Measurements from ENCODE around the gene XKR7. TPM values are rescaled to one million over a fixed set of nuclear protein-coding genes. Genes with fewer than 3 reads are reported as not detected.

Gene XKR7
- polyA plus RNA-seq, 1 donor: 0.35 TPM

- DNase-seq: no peak
Measured at GRCh38 chr20:32045999-32046398, 78.0 kb downstream of the XKR7 start.

- no peak for DNase-seq
Measured at GRCh38 chr20:32050324-32050841, 82.4 kb downstream of the XKR7 start.

GRCh38 chr20:32050851-32051556 lies 83.1 kb downstream of the XKR7 start:
- DNase-seq: no peak

GRCh38 chr20:32051720-32052089 lies 83.8 kb downstream of the XKR7 start:
- no peak for DNase-seq

GRCh38 chr20:32052090-32052777 lies 84.3 kb downstream of the XKR7 start, which contains the start of gene HCK:
Gene HCK, plus strand, starts transcription at chr20:32052242.
- DNase-seq: no peak

GRCh38 chr20:32052778-32053362 lies 84.9 kb downstream of the XKR7 start:
- no peak for DNase-seq

Other genes starting within 250 kb of the XKR7 start
- gene BCL2L1, start 245.3 kb upstream of the XKR7 start, polyA plus RNA-seq (ENCODE audit: insufficient read length): 66.2 TPM
- gene TPX2, start 228.9 kb upstream of the XKR7 start, polyA plus RNA-seq (ENCODE audit: insufficient read length): 71.2 TPM
- gene MYLK2, start 148.8 kb upstream of the XKR7 start, polyA plus RNA-seq (ENCODE audit: insufficient read length): 0.76 TPM
- gene FOXS1, start 122.5 kb upstream of the XKR7 start, polyA plus RNA-seq (ENCODE audit: insufficient read length): 3.9 TPM
- 16.0 TPM for gene DUSP15, start 97.6 kb upstream of the XKR7 start, polyA plus RNA-seq (ENCODE audit: insufficient read length)
- 5.5 TPM for gene TTLL9, start 97.5 kb upstream of the XKR7 start, polyA plus RNA-seq (ENCODE audit: insufficient read length)
- 19.6 TPM for gene PDRG1, start 16.1 kb upstream of the XKR7 start, polyA plus RNA-seq (ENCODE audit: insufficient read length)
- gene CCM2L, start 42.3 kb downstream of the XKR7 start, polyA plus RNA-seq (ENCODE audit: insufficient read length): 5.2 TPM
- 1.8 TPM for gene HCK, start 84.1 kb downstream of the XKR7 start, polyA plus RNA-seq (ENCODE audit: insufficient read length)
- gene TM9SF4, start 141.6 kb downstream of the XKR7 start, polyA plus RNA-seq (ENCODE audit: insufficient read length): 72.0 TPM
- 23.2 TPM for gene PLAGL2, start 239.6 kb downstream of the XKR7 start, polyA plus RNA-seq (ENCODE audit: insufficient read length)
- gene POFUT1, start 239.7 kb downstream of the XKR7 start, polyA plus RNA-seq (ENCODE audit: insufficient read length): 42.3 TPM

All from left kidney (tissue), 2 donors.